Measurements from ENCODE around the gene TNFSF9. TPM values are rescaled to one million over a fixed set of nuclear protein-coding genes. Genes with fewer than 3 reads are reported as not detected.
"Not testable (repeated sequence)": the region's sequence is repeated elsewhere in the genome, so short reads cannot be mapped to it uniquely, and the experiment has no call there.

TNFSF9 gene
- total RNA-seq, 1 donor from 2014 or later = 2.0 TPM

DNA sequence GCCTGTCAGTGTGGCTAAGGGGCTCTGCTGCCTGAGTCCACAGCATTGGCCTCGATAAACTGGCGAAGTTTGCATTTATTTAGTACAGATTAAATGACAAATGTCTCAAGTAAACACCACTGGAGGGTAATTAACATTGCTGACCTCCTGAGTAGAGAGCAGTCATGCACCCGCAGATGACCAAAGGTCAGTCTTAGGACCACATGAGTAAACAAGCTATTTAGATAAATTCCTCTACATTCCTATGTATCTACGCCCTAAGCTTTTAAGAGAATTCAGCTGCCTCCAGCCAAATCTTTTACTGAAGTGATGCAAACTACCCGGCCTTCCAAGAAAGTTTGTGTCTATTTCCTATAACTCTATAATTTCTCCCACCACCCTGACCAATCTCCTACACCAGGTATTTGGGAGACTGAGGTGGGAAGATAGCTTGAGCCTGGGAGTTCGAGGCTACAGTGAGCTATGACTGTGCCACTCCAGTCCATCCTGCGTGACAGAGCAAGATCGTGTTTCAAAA lies 37.2 kb downstream of the TNFSF9 start:
- FAIRE-seq (no peak), DNase-seq (ENCODE audit: low spot score in 2 of 2) (no peak)

DNA sequence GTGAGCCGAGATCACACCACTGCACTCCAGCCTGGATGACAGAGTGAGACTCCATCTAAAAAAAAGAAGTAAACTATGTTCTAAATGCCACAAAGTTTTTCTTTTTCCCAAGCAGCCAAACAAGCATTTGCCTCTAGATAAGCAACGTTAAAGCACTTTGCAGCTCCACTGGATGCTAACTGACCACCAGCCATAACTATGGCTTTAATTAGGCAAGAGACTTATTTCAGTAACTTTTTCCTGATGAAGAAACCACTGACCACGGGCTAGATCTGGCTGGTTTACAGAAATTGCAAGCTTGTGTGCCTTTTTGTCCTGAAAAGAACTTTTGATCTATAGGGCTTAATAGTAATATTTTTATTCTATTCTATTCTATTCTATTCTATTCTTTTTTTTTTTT lies 38.0 kb downstream of the TNFSF9 start:
- no peak for FAIRE-seq
- DNase-seq (ENCODE audit: low spot score in 2 of 2) = no peak

DNA sequence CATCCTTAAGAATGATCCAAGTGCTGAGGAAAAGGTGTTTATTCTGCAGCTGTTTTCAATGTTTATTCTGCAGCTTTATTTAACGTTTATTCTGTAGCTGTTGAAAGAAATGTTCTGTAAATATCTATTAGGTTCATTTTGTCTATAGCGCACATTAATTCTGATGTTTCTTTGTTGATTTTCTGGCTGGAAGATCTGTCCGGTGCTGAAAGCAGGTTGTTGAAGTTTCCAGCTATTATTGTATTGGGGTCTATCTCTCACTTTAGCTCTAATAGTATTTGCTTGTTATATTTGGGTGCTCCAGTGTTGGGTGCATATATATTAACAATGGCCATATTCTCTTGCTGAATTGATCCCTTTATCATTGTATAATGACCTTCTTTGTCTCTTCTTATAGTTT lies 39.9 kb downstream of the TNFSF9 start:
- no peak for DNase-seq (ENCODE audit: low spot score in 2 of 2)
- no peak for FAIRE-seq

DNA sequence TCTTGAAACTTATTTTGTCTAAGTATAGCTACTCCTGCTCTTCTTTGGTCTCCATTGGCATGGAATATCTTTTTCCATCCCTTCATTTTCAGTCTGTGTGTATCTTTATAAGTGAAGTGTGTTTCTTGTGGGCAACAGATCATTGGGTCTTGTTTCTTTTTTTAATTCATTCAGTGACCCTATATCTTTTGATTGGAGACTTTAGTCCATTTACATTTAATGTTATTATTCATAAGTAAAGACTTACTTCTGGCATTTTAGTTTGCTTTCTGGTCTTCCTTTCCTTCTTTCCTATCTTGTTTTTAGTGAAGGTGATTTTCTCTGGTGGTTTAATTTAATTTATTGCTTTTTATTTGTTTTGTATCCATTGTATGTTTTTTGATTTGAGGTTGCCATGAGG lies 40.3 kb downstream of the TNFSF9 start:
- FAIRE-seq (no peak), DNase-seq (ENCODE audit: low spot score in 2 of 2) (no peak)

DNA sequence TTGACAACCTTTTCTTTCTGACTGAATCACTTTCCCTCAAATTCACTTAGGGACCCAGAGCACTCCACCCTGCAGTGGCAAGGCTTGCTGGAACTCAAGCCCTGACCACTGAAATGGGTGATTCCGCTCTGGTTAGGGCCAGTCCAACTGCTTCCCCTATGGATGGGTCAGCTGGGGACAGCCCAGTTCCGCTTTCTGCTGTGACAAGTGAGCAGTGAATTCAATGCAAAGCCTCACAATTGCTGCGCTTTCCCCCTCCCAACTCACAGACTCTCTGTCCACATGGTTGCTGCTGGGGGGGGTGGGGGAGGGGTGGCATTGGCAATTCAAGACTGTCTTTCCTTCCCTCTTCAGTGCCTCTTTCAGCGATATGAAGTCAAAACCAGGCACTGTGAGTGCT lies 41.4 kb downstream of the TNFSF9 start:
- no peak for DNase-seq (ENCODE audit: low spot score in 2 of 2)

DNA sequence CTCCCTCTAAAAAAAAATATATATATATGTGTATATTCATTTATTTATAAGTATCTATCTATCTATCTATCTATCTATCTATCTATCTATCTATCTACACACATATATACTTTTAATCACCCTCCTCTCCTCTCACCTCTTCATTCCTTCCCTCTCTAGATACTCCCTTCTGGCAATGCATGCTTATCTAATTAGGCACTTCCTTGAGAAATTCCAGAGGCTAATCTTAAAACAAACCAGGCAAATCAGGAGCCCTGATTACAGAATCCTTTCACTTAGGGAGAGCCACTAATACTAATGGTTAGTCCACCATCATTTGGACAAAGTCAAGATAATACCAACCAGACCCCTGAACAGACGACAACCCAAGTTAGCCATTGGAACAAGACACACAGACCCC lies 42.5 kb downstream of the TNFSF9 start:
- DNase-seq (ENCODE audit: low spot score in 2 of 2) (no peak), FAIRE-seq (no peak)

More for the DNA sequence above, 41.4 kb downstream of the TNFSF9 start:
- FAIRE-seq = no peak

DNA sequence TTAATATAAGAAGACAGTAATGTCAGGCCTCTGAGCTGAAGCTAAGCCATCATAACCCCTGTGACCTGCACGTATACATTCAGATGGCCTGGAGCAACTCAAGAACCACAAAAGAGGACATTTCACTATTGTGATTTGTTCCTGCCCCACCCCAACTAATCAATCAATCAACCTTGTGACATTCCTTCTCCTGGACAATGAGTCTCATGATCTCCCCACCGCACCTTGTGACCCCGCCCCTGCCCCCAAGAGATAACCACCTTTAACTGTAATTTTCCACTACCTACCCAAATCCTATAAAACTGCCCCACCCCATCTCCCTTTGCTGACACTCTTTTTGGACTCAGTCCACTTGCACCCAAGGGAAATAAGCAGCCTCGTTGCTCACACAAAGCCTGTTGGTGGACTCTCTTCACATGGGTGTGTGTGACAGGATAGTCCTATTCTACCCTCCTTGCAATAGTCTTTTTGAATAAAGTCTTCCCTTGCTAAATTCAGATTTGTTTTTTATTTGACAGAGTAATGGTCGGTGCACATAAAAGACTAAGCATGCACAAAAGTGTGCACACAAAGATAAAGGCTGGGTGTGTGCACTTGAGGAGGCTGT lies 46.1 kb downstream of the TNFSF9 start:
- FAIRE-seq = no peak
- no peak for DNase-seq (ENCODE audit: low spot score in 2 of 2)

DNA sequence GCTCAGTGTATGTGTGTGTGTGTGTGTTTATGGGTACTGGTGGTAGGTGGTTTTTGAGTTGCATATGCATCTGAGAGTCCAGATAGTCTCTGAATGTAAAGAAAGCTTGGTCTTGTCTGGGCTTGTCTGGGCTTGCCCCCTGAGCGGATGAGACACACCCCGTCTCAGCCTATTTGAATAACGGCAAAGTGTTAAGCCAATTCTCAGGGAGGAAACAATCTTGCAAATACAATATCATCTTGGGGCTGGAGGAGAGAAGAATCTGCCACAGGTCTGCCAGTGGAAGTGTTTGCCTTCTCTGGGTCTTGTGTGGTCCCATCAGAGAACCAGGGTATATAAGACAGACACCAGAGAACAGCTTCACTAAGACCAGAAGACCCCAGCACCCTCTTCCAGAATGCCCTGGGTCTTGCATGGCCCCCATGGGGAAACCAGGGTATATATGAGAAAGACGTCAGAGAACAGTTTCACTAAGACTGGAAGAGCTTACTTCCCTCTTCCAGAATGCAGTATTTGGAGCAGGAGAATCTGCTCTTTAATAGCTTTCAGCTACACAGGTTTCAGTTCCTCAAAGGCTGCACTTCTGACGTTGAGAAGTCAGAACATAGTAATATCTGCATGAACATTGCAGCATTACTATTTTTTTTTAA lies 46.8 kb downstream of the TNFSF9 start:
- DNase-seq (ENCODE audit: low spot score in 2 of 2) = no peak
- no peak for FAIRE-seq

DNA sequence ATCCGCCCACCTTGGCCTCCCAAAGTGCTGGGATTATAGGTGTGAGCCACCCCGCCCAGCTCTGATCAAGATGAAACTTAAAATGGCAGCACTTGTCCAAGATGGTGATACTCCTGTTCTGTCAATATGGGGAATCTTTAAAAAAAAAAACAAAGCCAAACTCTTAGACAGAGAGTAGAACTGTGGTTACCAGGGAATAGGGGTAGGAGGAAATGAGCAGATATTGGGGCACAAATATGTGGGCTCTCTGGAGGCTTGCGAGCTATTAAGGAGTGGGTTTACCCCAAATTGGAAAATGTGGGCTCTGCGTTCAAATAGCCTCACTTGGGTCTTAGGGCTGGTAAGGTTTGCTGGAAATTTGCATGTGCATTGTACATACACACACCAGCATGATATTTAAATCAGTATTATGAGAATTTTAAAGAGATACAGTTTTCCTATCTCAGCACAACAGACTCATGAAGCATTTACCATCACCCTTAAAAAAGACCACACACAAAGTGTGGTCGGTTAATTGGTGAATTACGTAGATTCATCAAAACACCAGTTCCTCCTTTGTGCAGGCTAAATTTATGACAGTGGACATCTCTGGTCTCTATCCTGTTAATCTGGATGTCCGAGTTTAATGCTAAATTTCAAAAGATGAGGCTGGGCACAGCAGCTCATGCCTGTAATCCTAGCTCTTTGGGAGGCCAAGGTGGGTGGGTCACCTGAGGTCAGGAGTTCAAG lies 48.8 kb downstream of the TNFSF9 start:
- FAIRE-seq = no peak
- no peak for DNase-seq (ENCODE audit: low spot score in 2 of 2)

DNA sequence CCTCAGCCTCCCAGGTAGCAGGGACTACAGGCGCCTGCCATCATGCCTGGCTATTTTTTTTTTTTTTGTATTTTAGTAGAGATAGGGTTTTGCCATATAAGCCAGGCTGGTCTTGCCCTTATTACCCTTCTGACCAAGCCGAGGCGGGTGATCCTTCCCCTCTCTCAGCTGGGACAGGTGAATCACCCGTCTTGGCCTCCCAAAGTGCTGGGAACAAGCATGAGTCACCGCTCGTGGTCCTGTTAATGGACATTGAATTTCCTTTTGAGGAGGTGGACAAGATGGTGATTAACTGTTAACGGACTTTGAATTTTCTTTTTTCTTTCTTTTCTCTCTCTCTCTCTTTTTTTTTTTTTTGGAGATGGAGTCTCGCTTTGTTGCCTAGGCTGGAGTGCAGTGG lies 49.5 kb downstream of the TNFSF9 start:
- DNase-seq (ENCODE audit: low spot score in 2 of 2) = no peak
- FAIRE-seq = no peak

DNA sequence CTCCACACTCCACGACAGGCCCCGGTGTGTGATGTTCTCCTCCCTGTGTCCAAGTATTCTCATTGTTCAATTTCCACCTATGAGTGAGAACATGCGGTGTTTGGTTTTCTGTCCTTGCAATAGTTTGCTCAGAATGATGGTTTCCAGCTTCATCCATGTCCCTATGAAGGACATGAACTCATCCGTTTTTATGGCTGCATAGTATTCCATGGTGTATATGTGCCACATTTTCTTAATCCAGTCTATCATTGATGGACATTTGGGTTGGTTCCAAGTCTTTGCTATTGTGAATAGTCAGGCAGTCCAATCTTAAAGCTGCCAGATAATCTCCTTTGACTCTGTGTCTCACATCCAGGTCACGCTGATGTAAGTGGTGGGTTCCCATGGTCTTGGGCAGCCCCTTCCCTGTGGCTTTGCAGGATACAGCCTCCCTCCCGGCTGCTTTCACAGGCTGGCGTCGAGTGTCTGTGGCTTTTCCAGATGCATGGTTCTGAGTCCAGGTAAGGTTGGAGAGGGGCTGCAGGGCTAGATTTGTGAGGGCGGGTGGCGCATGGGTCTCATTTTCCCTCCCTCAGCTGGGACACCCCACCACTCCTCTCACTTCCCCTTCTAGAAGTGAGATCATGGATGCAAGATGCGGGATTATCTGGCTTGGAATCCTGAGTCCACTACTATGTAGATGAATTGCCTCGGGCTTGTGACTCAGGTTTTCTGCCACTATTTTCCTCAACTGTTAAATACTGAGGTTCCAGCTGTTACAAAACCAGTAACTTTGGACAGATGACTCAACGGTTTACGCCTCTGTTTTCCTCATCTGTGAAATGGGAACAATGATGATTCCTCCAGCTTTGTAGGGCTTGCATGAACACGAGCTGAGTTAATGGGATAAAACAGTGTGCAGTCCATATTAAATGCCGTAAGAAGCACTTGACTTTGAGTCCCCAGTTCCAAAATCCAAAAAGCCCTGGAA lies 52.0 kb downstream of the TNFSF9 start:
- not testable (repeated sequence) for FAIRE-seq

More for the DNA sequence above, 52.0 kb downstream of the TNFSF9 start:
- DNase-seq (ENCODE audit: low spot score in 2 of 2) = not testable (repeated sequence)

Small RNA genes lying within 50 kb of the gene (small RNA-seq; reads per million reads assigned to genes)
- gene AC010503.2 = not detected
- not detected for gene RF00019

Other genes starting within 250 kb of the TNFSF9 start
- gene ACER1, start 197.4 kb upstream of the TNFSF9 start, total RNA-seq = not detected
- gene CLPP, start 169.5 kb upstream of the TNFSF9 start, total RNA-seq = 38.3 TPM
- gene ALKBH7, start 158.2 kb upstream of the TNFSF9 start, total RNA-seq = 39.9 TPM
- gene PSPN, start 155.1 kb upstream of the TNFSF9 start, total RNA-seq = 3.7 TPM
- 51.0 TPM for gene GTF2F1, start 137.9 kb upstream of the TNFSF9 start, total RNA-seq
- 64.8 TPM for gene KHSRP, start 106.2 kb upstream of the TNFSF9 start, total RNA-seq
- 0.41 TPM for gene SLC25A41, start 97.3 kb upstream of the TNFSF9 start, total RNA-seq
- gene SLC25A23, start 71.2 kb upstream of the TNFSF9 start, total RNA-seq = 14.7 TPM
- gene CRB3, start 66.8 kb upstream of the TNFSF9 start, total RNA-seq = 0.41 TPM
- gene DENND1C, start 49.2 kb upstream of the TNFSF9 start, total RNA-seq = not detected
- gene TUBB4A, start 28.7 kb upstream of the TNFSF9 start, total RNA-seq = 106 TPM
- gene CD70, start 60.1 kb downstream of the TNFSF9 start, total RNA-seq = not detected
- gene TNFSF14, start 139.1 kb downstream of the TNFSF9 start, total RNA-seq = not detected
- 11.4 TPM for gene C3, start 189.6 kb downstream of the TNFSF9 start, total RNA-seq
- 8.6 TPM for gene GPR108, start 206.6 kb downstream of the TNFSF9 start, total RNA-seq
- 2.9 TPM for gene TRIP10, start 208.7 kb downstream of the TNFSF9 start, total RNA-seq
- gene SH2D3A, start 236.4 kb downstream of the TNFSF9 start, total RNA-seq = 0.82 TPM
- gene VAV1, start 241.7 kb downstream of the TNFSF9 start, total RNA-seq = 0.82 TPM

Measured in frontal cortex (tissue), 4 donors.